ENCODE results near the gene MRPL11.

- TF ChIP-seq CTCF (IDR thresholded peaks at IDR 0.05) (no peak), POLR2A (IDR thresholded peaks at IDR 0.05) (no peak)
Observed at GRCh38 chr11:66409226-66409625, 29.4 kb downstream of the MRPL11 start.

Measured in uterus (tissue), 2 donors.